GM12891 (cell line): ENCODE data around the gene MPZL1.

Experiments
- DNase-seq: peaks from one replicate; pipeline ENCODE4 v3.0.0; 2011; ENCODE audit warnings: low spot score; ENCODE audit not compliant: insufficient read length
- FAIRE-seq: peaks from 2 replicates; lab custom pipeline; 2011; peaks lifted over from hg19 to GRCh38; lab: Jason Lieb, UNC
- PAX5 ChIP-seq: IDR thresholded peaks from 2 replicates; pipeline ENCODE4 v1.6.1; 2011; ENCODE audit warnings: low read length, moderate library complexity, mild to moderate bottlenecking; ENCODE audit not compliant: insufficient read depth, severe bottlenecking
- POLR2A ChIP-seq: IDR thresholded peaks from 2 replicates; pipeline ENCODE4 v1.6.1; 2011; ENCODE audit warnings: low read depth, low read length, control low read depth
- POLR2AphosphoS5 ChIP-seq: IDR thresholded peaks from 2 replicates; pipeline ENCODE4 v1.6.1; 2011; ENCODE audit warnings: low read depth, low read length, control low read depth
- POU2F2 ChIP-seq: IDR thresholded peaks from 2 replicates; pipeline ENCODE4 v1.6.1; 2011; ENCODE audit warnings: low read depth, mild to moderate bottlenecking, control low read depth, low read length, moderate library complexity
- SPI1 ChIP-seq: IDR thresholded peaks from 2 replicates; pipeline ENCODE4 v1.6.1; 2011; ENCODE audit warnings: low read depth, low read length, control low read depth
- TAF1 ChIP-seq: IDR thresholded peaks from 2 replicates; pipeline ENCODE4 v1.6.1; 2011; ENCODE audit warnings: low read depth, low read length, control low read depth

MPZL1 gene

GRCh38 chr1:167836197-167836596, 114.4 kb downstream of the MPZL1 start:
- TF ChIP-seq SPI1: no peak
- no peak for TF ChIP-seq POU2F2
- no peak for TF ChIP-seq POLR2A
- no peak for TF ChIP-seq POLR2AphosphoS5
- no peak for TF ChIP-seq TAF1
- no peak for TF ChIP-seq PAX5
- no peak for DNase-seq
- FAIRE-seq: no peak

- FAIRE-seq (no peak), DNase-seq (no peak)
- TF ChIP-seq SPI1 (no peak), TAF1 (no peak), PAX5 (no peak), POU2F2 (no peak), POLR2AphosphoS5 (no peak), POLR2A (no peak)
Measured at GRCh38 chr1:167837326-167837725, 115.5 kb downstream of the MPZL1 start.

- no peak for DNase-seq
- TF ChIP-seq TAF1 (no peak), SPI1 (no peak), POU2F2 (no peak), POLR2AphosphoS5 (no peak), PAX5 (no peak), POLR2A (no peak)
- no peak for FAIRE-seq
Measured at GRCh38 chr1:167839009-167839408, 117.2 kb downstream of the MPZL1 start.
